ENCODE measurements around the gene RNF220.

Gene RNF220

DNA sequence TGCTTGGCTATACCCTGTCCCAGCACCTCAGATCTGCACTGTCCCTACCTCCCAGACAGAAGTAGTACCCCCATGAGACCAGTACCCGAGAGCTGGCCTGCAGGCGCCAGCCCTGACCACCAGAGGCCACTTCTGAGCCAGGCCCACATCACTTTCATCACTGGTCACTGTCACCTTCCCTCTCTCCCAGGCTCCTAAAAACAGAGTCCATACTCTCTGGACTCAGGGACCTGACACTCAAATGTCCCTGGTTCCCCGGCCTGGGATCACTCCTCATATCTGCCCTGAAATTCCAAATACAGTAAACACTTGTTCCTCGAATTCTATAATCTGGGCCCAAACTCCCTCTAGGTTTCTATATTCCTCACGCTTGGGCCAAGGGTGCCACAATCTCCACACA, 250.6 kb downstream of the RNF220 start (continued):
- TF ChIP-seq ZNF610 (tag by site-specific recombination; IDR thresholded peaks at IDR 0.05; ENCODE audit: borderline replicate concordance) (no peak), ZFHX2 (tag by site-specific recombination; conservative IDR thresholded peaks at IDR 0.05) (no peak), HOXA7 (CRISPR knock-in tag; IDR thresholded peaks at IDR 0.05; ENCODE audit: borderline replicate concordance) (no peak), ZNF324 (tag by site-specific recombination; IDR thresholded peaks at IDR 0.05) (no peak), KLF7 (tag by site-specific recombination; IDR thresholded peaks at IDR 0.05; ENCODE audit: borderline replicate concordance) (no peak), ZBTB17 (tag by site-specific recombination; IDR thresholded peaks at IDR 0.05) (peak; percentile 75), ZNF211 (tag by site-specific recombination; IDR thresholded peaks at IDR 0.05; ENCODE audit: low read depth) (no peak), ZNF514 (tag by site-specific recombination; IDR thresholded peaks at IDR 0.05) (no peak), ZBTB8A (tag by site-specific recombination; IDR thresholded peaks at IDR 0.05) (no peak), REPIN1 (tag by site-specific recombination; IDR thresholded peaks at IDR 0.05; ENCODE audit: low read depth) (no peak), ZNF747 (tag by site-specific recombination; IDR thresholded peaks at IDR 0.05) (no peak), ZBTB20 (tag by site-specific recombination; IDR thresholded peaks at IDR 0.05) (no peak)
- TF ChIP-seq, protein P1, sequence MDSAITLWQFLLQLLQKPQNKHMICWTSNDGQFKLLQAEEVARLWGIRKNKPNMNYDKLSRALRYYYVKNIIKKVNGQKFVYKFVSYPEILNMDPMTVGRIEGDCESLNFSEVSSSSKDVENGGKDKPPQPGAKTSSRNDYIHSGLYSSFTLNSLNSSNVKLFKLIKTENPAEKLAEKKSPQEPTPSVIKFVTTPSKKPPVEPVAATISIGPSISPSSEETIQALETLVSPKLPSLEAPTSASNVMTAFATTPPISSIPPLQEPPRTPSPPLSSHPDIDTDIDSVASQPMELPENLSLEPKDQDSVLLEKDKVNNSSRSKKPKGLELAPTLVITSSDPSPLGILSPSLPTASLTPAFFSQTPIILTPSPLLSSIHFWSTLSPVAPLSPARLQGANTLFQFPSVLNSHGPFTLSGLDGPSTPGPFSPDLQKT (IDR thresholded peaks at IDR 0.05; ENCODE audit: borderline replicate concordance, low read depth, low read length), result no peak
- TF ChIP-seq, protein P2, sequence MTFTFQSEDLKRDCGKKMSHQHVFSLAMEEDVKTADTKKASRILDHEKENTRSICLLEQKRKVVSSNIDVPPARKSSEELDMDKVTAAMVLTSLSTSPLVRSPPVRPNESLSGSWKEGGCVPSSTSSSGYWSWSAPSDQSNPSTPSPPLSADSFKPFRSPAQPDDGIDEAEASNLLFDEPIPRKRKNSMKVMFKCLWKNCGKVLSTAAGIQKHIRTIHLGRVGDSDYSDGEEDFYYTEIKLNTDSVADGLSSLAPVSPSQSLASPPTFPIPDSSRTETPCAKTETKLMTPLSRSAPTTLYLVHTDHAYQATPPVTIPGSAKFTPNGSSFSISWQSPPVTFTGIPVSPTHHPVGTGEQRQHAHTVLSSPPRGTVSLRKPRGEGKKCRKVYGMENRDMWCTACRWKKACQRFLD (tag by site-specific recombination; IDR thresholded peaks at IDR 0.05), result no peak
- TF ChIP-seq, protein P3, sequence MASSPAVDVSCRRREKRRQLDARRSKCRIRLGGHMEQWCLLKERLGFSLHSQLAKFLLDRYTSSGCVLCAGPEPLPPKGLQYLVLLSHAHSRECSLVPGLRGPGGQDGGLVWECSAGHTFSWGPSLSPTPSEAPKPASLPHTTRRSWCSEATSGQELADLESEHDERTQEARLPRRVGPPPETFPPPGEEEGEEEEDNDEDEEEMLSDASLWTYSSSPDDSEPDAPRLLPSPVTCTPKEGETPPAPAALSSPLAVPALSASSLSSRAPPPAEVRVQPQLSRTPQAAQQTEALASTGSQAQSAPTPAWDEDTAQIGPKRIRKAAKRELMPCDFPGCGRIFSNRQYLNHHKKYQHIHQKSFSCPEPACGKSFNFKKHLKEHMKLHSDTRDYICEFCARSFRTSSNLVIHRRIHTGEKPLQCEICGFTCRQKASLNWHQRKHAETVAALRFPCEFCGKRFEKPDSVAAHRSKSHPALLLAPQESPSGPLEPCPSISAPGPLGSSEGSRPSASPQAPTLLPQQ (tag by site-specific recombination; IDR thresholded peaks at IDR 0.05), result no peak
- TF ChIP-seq, protein P4, sequence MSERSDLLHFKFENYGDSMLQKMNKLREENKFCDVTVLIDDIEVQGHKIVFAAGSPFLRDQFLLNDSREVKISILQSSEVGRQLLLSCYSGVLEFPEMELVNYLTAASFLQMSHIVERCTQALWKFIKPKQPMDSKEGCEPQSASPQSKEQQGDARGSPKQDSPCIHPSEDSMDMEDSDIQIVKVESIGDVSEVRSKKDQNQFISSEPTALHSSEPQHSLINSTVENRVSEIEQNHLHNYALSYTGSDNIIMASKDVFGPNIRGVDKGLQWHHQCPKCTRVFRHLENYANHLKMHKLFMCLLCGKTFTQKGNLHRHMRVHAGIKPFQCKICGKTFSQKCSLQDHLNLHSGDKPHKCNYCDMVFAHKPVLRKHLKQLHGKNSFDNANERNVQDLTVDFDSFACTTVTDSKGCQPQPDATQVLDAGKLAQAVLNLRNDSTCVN (tag by site-specific recombination; optimal IDR thresholded peaks at IDR 0.05), result no peak

DNA sequence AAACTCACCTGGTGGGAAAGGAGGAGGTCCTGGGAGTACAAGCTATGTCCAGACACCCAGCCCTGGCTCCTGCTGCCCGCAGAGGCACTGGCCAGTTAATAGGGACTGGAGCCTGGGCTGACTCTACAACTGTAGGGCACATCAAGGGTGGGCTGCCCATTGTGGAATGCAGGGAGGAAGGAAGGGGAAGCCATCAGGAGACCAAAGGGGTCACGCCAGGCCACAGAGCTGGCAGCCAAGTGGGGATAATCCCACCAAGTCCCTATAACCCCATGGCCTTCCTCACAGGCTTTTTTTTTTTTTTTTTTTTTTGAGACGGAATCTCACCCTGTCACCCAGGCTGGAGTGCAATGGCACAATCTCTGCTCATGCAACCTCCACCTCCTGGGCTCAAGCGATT, 254.5 kb downstream of the RNF220 start:
- H3K9me3 ChIP-seq (ENCODE audit: control insufficient read depth, insufficient read depth, low read depth, low read length), result no peaks in the 10 kb centered on the region
- no peaks in the 10 kb centered on the region for H3K4me1 ChIP-seq (ENCODE audit: control insufficient read depth, insufficient read depth, low read length)
- no peak overlapping the region for H3K4me3 ChIP-seq (ENCODE audit: low read depth, low read length)
- CTCF ChIA-PET, result no interaction called here
- H3K27ac ChIP-seq (ENCODE audit: extremely low read depth, low read depth, low read length), result no peak overlapping the region
- POLR2A ChIA-PET, result no interaction called here
- no peaks in the 10 kb centered on the region for H3K36me3 ChIP-seq (ENCODE audit: control insufficient read depth in 2 of 2, insufficient read depth in 1 of 2, low read length in 2 of 2)
- TF ChIP-seq ZSCAN16 (tag by site-specific recombination; IDR thresholded peaks at IDR 0.05), result no peak
- TF ChIP-seq TRIM28 (IDR thresholded peaks at IDR 0.05; ENCODE audit: borderline replicate concordance, low read length), result no peak
- no peak for TF ChIP-seq ZNF624 (tag by site-specific recombination; IDR thresholded peaks at IDR 0.05)
- TF ChIP-seq ZNF292 (tag by site-specific recombination; IDR thresholded peaks at IDR 0.05; ENCODE audit: borderline replicate concordance, low read depth), result no peak
- TF ChIP-seq KLF1 (tag by site-specific recombination; IDR thresholded peaks at IDR 0.05), result no peak
- no peak for TF ChIP-seq ZSCAN30 (tag by site-specific recombination; IDR thresholded peaks at IDR 0.05)
- no peak for TF ChIP-seq OVOL3 (tag by site-specific recombination; IDR thresholded peaks at IDR 0.05)
- no peak for TF ChIP-seq ZFP3 (tag by site-specific recombination; IDR thresholded peaks at IDR 0.05; ENCODE audit: low read depth)
- TF ChIP-seq OSR2 (tag by site-specific recombination; IDR thresholded peaks at IDR 0.05), result no peak
- TF ChIP-seq, protein P5, sequence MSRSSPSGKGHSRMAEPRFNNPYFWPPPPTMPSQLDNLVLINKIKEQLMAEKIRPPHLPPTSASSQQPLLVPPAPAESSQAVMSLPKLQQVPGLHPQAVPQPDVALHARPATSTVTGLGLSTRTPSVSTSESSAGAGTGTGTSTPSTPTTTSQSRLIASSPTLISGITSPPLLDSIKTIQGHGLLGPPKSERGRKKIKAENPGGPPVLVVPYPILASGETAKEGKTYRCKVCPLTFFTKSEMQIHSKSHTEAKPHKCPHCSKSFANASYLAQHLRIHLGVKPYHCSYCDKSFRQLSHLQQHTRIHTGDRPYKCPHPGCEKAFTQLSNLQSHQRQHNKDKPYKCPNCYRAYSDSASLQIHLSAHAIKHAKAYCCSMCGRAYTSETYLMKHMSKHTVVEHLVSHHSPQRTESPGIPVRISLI (tag by site-specific recombination; IDR thresholded peaks at IDR 0.05), result no peak
- no peak for TF ChIP-seq MZF1 (tag by site-specific recombination; IDR thresholded peaks at IDR 0.05; ENCODE audit: borderline replicate concordance)
- TF ChIP-seq, protein P6, sequence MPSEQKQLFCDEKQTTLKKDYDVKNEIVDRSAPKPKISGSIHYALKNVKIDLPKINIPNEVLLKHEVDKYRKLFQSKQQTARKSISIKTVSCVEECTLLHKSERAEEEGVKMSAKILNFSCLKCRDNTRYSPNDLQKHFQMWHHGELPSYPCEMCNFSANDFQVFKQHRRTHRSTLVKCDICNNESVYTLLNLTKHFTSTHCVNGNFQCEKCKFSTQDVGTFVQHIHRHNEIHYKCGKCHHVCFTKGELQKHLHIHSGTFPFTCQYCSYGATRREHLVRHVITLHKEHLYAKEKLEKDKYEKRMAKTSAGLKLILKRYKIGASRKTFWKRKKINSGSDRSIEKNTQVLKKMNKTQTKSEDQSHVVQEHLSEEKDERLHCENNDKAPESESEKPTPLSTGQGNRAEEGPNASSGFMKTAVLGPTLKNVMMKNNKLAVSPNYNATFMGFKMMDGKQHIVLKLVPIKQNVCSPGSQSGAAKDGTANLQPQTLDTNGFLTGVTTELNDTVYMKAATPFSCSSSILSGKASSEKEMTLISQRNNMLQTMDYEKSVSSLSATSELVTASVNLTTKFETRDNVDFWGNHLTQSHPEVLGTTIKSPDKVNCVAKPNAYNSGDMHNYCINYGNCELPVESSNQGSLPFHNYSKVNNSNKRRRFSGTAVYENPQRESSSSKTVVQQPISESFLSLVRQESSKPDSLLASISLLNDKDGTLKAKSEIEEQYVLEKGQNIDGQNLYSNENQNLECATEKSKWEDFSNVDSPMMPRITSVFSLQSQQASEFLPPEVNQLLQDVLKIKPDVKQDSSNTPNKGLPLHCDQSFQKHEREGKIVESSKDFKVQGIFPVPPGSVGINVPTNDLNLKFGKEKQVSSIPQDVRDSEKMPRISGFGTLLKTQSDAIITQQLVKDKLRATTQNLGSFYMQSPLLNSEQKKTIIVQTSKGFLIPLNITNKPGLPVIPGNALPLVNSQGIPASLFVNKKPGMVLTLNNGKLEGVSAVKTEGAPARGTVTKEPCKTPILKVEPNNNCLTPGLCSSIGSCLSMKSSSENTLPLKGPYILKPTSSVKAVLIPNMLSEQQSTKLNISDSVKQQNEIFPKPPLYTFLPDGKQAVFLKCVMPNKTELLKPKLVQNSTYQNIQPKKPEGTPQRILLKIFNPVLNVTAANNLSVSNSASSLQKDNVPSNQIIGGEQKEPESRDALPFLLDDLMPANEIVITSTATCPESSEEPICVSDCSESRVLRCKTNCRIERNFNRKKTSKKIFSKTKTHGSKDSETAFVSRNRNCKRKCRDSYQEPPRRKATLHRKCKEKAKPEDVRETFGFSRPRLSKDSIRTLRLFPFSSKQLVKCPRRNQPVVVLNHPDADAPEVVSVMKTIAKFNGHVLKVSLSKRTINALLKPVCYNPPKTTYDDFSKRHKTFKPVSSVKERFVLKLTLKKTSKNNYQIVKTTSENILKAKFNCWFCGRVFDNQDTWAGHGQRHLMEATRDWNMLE (tag by site-specific recombination; conservative IDR thresholded peaks at IDR 0.05; ENCODE audit: low read depth), result no peak
